HepG2 (cell line): ENCODE measurements around the gene GAS1. TPM values are rescaled to one million over a fixed set of nuclear protein-coding genes. Genes with fewer than 3 reads are reported as not detected.

ENCODE experiments used
- ATAC-seq: fragments of 200-7000 bp; cut with Tn5 transposase; 3 replicates; pipeline ENCODE4 v1.9.1; 2020; ENCODE audit warnings: mild to moderate bottlenecking, moderate library complexity
- BruUV-seq: library from RNA; stranded (reverse); fragments of 400-500 nt; replicated peaks from 2 replicates; lab custom pipeline; 2021; lab: Mats Ljungman, UMichigan
- CTCF ChIA-PET: fragments of 300-600 bp; formaldehyde crosslinking; extraction: SDS; loops from one replicate; lab custom pipeline; 2021; ENCODE audit warnings: low total read pairs, inconsistent platforms, low intra/inter-chr PET ratio; lab: Yijun Ruan, JAX
- POLR2A ChIA-PET: fragments of 350-600 bp; sonication (Branson Sonifier 250); formaldehyde crosslinking; loops from one replicate; lab custom pipeline; 2020; ENCODE audit warnings: antibody characterized with exemption, inconsistent platforms; lab: Yijun Ruan, JAX
- DNase-seq: peaks from one replicate; pipeline ENCODE4 v3.0.0-alpha.2; 2015; ENCODE audit warnings: low spot score
- FAIRE-seq: peaks from 3 replicates; lab custom pipeline; 2011; peaks lifted over from hg19 to GRCh38; lab: Jason Lieb, UNC
- H2AFZ ChIP-seq: one replicate; pipeline ENCODE4 v1.6.1; 2011; ENCODE audit warnings: low read length, inconsistent platforms
- H3K27ac ChIP-seq: fragments of 300-600 bp; 3 replicates; pipeline ENCODE4 v1.8.0; 2011; ENCODE audit warnings: mixed run types, mild to moderate bottlenecking, mixed read lengths, low read length, inconsistent platforms; ENCODE audit not compliant: insufficient read depth; ENCODE audit errors: extremely low read length
- H3K27me3 ChIP-seq, 2 experiments: fragments of 200-600 bp in 1 of 2; 2 replicates in 1 of 2; 3 replicates in 1 of 2; pipeline versions ENCODE4 v1.6.0 to v1.8.0; 2011; ENCODE audit warnings: low read length in 2 of 2, mild to moderate bottlenecking in 2 of 2, moderate library complexity in 2 of 2, inconsistent platforms in 1 of 2; ENCODE audit not compliant: insufficient read depth in 2 of 2, control insufficient read depth in 1 of 2
- H3K36me3 ChIP-seq, 2 experiments: fragments of 200-600 bp in 1 of 2; replicated peaks in 1 of 2; 2 replicates in 1 of 2; 3 replicates in 1 of 2; pipeline versions ENCODE4 v1.5.1 to v1.8.0; 2011; ENCODE audit warnings: low read length in 2 of 2, inconsistent platforms in 1 of 2; ENCODE audit not compliant: insufficient read depth in 2 of 2, control insufficient read depth in 1 of 2
- H3K4me1 ChIP-seq: 2 replicates; pipeline ENCODE4 v1.5.1; 2012; ENCODE audit warnings: low read length, inconsistent platforms; ENCODE audit not compliant: insufficient read depth
- H3K4me2 ChIP-seq: 2 replicates; pipeline ENCODE4 v1.6.0; 2011; ENCODE audit warnings: low read depth, low read length, inconsistent platforms
- H3K4me3 ChIP-seq, 3 experiments: fragments of 200-600 bp in 1 of 3; sonication (generic), shearing (Covaris generic) in 1 of 3; replicated peaks in 1 of 3; 2 replicates each; pipeline ENCODE4 v1.5.1; 2011 to 2016; ENCODE audit warnings: low read length in 3 of 3, inconsistent platforms in 2 of 3, low read depth in 2 of 3, mild to moderate bottlenecking in 2 of 3, control low read depth in 1 of 3, mixed read lengths in 1 of 3; ENCODE audit not compliant: insufficient read depth in 1 of 3
- H3K79me2 ChIP-seq: one replicate; pipeline ENCODE4 v1.6.1; 2011; ENCODE audit warnings: low read length, inconsistent platforms; ENCODE audit not compliant: insufficient read depth
- H3K9ac ChIP-seq: 2 replicates; pipeline ENCODE4 v1.6.0; 2011; ENCODE audit warnings: mild to moderate bottlenecking, low read depth, low read length, inconsistent platforms; ENCODE audit not compliant: insufficient read depth
- H3K9me3 ChIP-seq: 2 replicates; pipeline ENCODE4 v1.5.1; 2012; ENCODE audit warnings: mild to moderate bottlenecking, low read length
- H4K20me1 ChIP-seq: 2 replicates; pipeline ENCODE4 v1.6.0; 2011; ENCODE audit warnings: inconsistent platforms, mild to moderate bottlenecking, low read length, moderate library complexity; ENCODE audit not compliant: insufficient read depth
- ARNT2 ChIP-seq: sonication (generic); formaldehyde crosslinking; IDR thresholded peaks from 2 replicates; pipeline ENCODE4 v1.8.0; 2022; ENCODE audit warnings: mild to moderate bottlenecking, low read depth, missing genetic modification reagents, moderate library complexity
- IKZF5 ChIP-seq: IDR thresholded peaks from 2 replicates; pipeline ENCODE4 v1.6.1; 2018; ENCODE audit warnings: missing genetic modification reagents, mild to moderate bottlenecking, missing compliant biosample characterization
- JUNB ChIP-seq: sonication (generic); formaldehyde crosslinking; IDR thresholded peaks from 2 replicates; pipeline ENCODE4 v1.8.0; 2022; ENCODE audit warnings: missing genetic modification reagents, mild to moderate bottlenecking, borderline replicate concordance
- NFIC ChIP-seq: IDR thresholded peaks from 2 replicates; pipeline ENCODE4 v1.6.1; 2012; ENCODE audit warnings: mild to moderate bottlenecking, low read length, inconsistent platforms
- PLRG1 ChIP-seq: fragments of 450-650 bp; conservative IDR thresholded peaks from 2 replicates; pipeline ENCODE4 v1.6.1; 2016
- TRAFD1 ChIP-seq: sonication (generic); formaldehyde crosslinking; IDR thresholded peaks from 2 replicates; pipeline ENCODE4 v1.5.1; 2020; ENCODE audit warnings: missing genetic modification reagents, mild to moderate bottlenecking, borderline replicate concordance
- ZFP36L2 ChIP-seq: sonication (generic); formaldehyde crosslinking; IDR thresholded peaks from 2 replicates; pipeline ENCODE4 v1.4.0; 2020; ENCODE audit warnings: missing genetic modification reagents
- ZNF235 ChIP-seq: sonication (generic); formaldehyde crosslinking; IDR thresholded peaks from 2 replicates; pipeline ENCODE4 v1.8.1; 2023; ENCODE audit warnings: mild to moderate bottlenecking, missing genetic modification reagents, borderline replicate concordance
- ZNF503 ChIP-seq: sonication (generic); formaldehyde crosslinking; IDR thresholded peaks from 2 replicates; pipeline ENCODE4 v1.4.0; 2020; ENCODE audit warnings: missing genetic modification reagents
- ZNF761 ChIP-seq: sonication (generic); formaldehyde crosslinking; conservative IDR thresholded peaks from 2 replicates; pipeline ENCODE4 v1.4.0; 2020; ENCODE audit warnings: mild to moderate bottlenecking, missing genetic modification reagents
- WGBS: methylation state at CpG from one replicate; pipeline ENCODE4 v1.1.6; 2017; ENCODE audit warnings: low lambda C conversion rate; 5-methylcytosine and 5-hydroxymethylcytosine counted together
- in situ Hi-C: cut with HindIII; loops from 2 replicates; pipeline ENCODE4 v1.10.0; 2017; ENCODE audit warnings: low pct_unique_long_range_greater_than_20kb; ENCODE audit not compliant: extremely low pct_ligation_motif_present
- intact Hi-C: fragments of 100-400 bp; cut with micrococcal nuclease; formaldehyde crosslinking; loops from one replicate; pipeline ENCODE4 v1.10.0; 2022; ENCODE audit not compliant: unreplicated experiment
- polyA plus RNA-seq, 8 experiments: library from polyadenylated mRNA; depleted of rRNA in 3 of 8; stranded (reverse) in 7 of 8; unstranded in 1 of 8; fragments of >200 nt; fragmentation: Illumina TruSeq in 4 of 8; extraction: Trizol in 4 of 8; gene quantifications; 2 replicates each; pipeline versions ENCODE4 v1.2.1 to v1.2.3, GENCODE V29; 2011 to 2016; ENCODE audit warnings: low read depth in 4 of 8, missing spikeins in 1 of 8, mixed read lengths in 1 of 8; ENCODE audit not compliant: insufficient read depth in 1 of 8
- total RNA-seq, 5 experiments: library from RNA; depleted of rRNA; stranded (reverse); fragments of >200 nt; fragmentation: Illumina TruSeq; extraction: Trizol; gene quantifications; 2 replicates each; pipeline ENCODE4 v1.2.3, GENCODE V29; 2016; ENCODE audit warnings: low read depth in 1 of 5

GAS1 gene
- total and polyA plus RNA-seq, 2 of the 13 experiments (the other 11 are each of a cell fraction or from before 2014, with no cell fraction given): not detected

- no peak overlapping the region for H3K4me3 ChIP-seq
- no peak for TF ChIP-seq TRAFD1
- TF ChIP-seq ARNT2 (CRISPR knock-in tag): no peak
- TF ChIP-seq PLRG1: no peak
- no peak for TF ChIP-seq ZNF503
- no peak for TF ChIP-seq NFIC
- no peak for TF ChIP-seq JUNB (CRISPR knock-in tag)
- no peak for TF ChIP-seq ZNF761 (CRISPR knock-in tag)
- TF ChIP-seq IKZF5 (CRISPR knock-in tag): no peak
- TF ChIP-seq ZFP36L2 (CRISPR knock-in tag): no peak
- no peak for TF ChIP-seq ZNF235
- TF ChIP-seq, all 625 proteins: peak for 0
- H3K36me3 ChIP-seq: no peaks in the 10 kb centered on the region
- H3K4me1 ChIP-seq: no peaks in the 10 kb centered on the region
- FAIRE-seq: no peak
- H3K27me3 ChIP-seq: peaks cover 0 to 27% of the 10 kb centered on the region in 2 experiments; a peak in 3 of 5 replicates
- no peak overlapping the region for H3K9ac ChIP-seq
- H3K9me3 ChIP-seq: no peaks in the 10 kb centered on the region
- no peaks in the 10 kb centered on the region for H4K20me1 ChIP-seq
- WGBS: 0% methylated on average over 3 of the region's 3 CpGs
- H2AFZ ChIP-seq: no peak overlapping the region
- H3K27ac ChIP-seq: no peak overlapping the region
- in situ Hi-C loops (no loop called here), intact Hi-C loops (no loop called here)
- ATAC-seq: no peak
- H3K79me2 ChIP-seq: no peaks in the 10 kb centered on the region
- CTCF ChIA-PET: no interaction called here
- H3K4me2 ChIP-seq: no peak overlapping the region
- POLR2A ChIA-PET: no interaction called here
- DNase-seq: no peak
- BruUV-seq: no TSS peak
These were observed 33.5 kb upstream of the GAS1 start for GRCh38 chr9:86980802-86981201.
